Stimulated activated CD4-positive, alpha-beta T cell treated with anti-CD3 and anti-CD28 coated beads, Interleukin-1b, Interleukin-23, amount 100 ng/mL, for 24 hours (primary cell): Measurements from ENCODE around the gene PDE6B.

Experiments
- DNase-seq, 4 experiments: peaks; one replicate each; pipeline ENCODE4 v3.0.0-alpha.2; 2020; ENCODE audit warnings: low read depth in 4 of 4, low spot score in 1 of 4

PDE6B gene

GRCh38 chr4:655464-656151, 30.2 kb downstream of the PDE6B start:
- DNase-seq = no peak

DNA sequence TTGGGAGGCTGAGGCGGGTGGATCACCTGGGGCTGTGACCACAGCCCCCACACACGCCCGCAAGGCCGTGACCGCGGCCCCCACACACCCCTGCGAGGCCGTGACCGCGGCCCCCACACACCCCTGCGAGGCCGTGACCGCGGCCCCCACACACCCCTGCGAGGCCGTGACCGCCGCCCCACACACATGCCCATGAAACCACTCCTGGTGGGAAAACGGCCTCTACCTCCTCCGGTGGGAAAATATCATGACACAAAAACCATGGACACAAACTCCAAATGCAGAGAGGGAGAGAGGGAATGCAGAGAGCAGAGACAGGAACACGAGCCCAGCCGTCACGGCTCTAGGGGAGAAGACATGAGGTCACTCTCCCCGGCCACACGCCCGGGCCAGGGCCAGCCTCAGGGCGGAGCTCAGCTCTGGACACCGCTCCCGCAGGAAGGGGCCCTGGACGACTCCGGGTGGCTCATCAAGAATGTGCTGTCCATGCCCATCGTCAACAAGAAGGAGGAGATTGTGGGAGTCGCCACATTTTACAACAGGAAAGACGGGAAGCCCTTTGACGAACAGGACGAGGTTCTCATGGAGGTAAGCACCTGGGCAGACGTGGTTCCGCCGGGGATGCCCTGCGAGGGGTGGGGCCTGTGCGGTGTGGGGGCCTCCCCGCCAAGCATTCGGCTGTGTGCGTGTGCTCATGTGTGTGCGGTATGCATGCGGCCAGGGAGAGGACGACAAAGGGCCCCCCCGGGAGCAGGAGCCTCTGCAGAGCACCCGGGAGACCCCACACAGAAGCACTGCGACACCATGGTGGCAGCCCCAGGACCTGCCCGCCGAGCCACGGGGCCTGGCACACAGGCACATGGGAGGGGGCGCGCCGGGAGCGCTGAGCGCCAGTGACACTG, 31.3 kb downstream of the PDE6B start:
- DNase-seq = no peak

GRCh38 chr4:657338-657833, 32.0 kb downstream of the PDE6B start:
- no peak for DNase-seq

GRCh38 chr4:657834-658667, 32.7 kb downstream of the PDE6B start:
- no peak for DNase-seq

DNA sequence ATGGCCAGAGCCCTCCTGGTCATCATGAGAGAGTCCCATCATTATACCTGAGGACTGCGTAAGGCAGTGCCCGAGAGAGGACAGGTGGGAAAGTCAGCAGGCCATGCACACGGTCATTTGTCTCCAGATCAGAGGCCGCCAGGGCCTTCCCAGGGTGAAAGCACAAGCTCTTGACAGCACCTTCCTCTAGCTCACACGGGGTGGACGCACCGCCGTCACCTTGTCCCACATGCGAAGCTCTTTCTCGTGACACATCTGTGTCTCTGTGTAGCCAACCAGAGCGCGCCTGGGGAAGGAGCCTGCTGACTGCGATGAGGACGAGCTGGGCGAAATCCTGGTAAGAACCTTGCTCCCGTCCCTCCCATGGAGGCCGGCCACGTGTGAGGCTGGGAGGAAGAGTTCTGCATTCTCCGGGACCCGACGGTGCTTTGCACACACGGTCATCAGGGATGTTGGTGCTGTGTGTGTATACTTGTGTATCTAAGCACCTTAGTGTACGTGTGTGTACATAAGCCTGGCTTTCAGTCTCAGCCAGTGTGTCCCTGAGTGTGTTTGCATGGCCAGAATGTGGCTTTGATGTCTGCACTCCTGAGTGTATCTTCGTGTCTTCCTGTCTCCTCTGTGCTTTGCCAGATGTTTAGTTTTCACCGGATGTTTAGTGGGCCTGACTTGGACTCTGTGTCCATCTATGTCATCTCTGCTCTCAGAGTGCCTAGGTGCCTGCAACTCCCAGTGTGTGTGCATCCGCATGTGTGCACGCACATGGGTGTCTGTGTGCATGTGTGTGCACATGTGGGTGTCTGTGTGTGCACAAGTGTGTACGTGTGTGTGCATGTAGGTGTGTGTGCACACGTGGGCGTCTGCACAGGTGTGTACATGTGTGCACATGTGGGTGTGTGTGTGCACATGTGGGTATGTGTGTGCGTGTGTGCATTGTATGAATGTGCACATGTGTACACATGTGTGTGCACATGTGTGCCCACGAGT, 33.6 kb downstream of the PDE6B start:
- DNase-seq = no peak

DNA sequence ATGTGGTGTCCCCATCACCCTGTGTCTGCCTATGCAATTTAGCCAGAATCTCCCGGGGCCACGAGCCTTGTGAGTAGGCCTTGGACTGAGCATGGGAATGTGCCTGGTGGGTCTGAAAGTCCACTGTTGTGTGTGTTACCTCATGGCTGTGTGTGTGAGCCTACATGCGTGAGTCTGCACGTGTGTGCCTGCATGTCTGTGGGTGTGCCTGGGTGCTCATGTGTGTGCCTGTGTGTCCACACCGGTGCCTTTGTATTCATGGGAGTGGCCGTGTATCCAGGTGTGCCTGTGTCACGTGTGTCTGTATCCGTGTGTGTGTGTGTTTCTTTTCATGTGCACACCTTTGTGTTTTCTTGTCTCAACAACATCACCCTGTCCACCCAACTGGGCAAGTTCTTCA, 34.5 kb downstream of the PDE6B start:
- no peak for DNase-seq

DNA sequence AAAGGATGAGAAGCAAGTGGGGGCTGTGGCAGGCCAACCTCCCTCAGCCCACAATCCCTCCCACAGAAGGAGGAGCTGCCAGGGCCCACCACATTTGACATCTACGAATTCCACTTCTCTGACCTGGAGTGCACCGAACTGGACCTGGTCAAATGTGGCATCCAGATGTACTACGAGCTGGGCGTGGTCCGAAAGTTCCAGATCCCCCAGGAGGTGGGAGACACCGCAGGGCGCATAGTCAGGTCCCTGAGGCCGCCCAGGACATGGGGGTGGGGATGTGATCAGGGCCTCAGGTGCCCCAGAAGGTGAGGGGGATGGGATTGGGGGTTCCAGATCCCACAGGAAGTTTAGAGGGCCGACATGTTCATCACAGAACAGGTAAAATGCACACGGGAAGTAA, 35.0 kb downstream of the PDE6B start:
- DNase-seq = no peak

DNA sequence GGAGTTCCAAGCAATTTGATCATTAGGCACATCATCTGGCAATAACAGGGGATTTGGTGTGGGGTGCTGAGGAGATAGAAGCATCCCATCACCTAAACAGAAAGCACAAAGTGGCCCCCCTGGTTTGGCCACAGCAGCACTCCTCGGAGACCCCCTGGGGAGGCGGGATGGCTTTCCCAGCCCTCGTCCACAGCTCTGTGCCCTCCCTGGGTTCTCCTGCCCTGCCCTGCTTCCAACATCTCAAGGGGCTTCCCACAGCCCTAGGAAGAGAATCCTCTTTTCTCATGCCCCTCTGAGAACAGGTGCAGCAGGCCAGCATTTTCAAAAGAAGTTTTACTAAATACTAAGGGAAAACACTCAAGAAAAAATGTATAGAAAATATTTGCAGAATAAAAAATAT, 35.9 kb downstream of the PDE6B start:
- DNase-seq = no peak

DNA sequence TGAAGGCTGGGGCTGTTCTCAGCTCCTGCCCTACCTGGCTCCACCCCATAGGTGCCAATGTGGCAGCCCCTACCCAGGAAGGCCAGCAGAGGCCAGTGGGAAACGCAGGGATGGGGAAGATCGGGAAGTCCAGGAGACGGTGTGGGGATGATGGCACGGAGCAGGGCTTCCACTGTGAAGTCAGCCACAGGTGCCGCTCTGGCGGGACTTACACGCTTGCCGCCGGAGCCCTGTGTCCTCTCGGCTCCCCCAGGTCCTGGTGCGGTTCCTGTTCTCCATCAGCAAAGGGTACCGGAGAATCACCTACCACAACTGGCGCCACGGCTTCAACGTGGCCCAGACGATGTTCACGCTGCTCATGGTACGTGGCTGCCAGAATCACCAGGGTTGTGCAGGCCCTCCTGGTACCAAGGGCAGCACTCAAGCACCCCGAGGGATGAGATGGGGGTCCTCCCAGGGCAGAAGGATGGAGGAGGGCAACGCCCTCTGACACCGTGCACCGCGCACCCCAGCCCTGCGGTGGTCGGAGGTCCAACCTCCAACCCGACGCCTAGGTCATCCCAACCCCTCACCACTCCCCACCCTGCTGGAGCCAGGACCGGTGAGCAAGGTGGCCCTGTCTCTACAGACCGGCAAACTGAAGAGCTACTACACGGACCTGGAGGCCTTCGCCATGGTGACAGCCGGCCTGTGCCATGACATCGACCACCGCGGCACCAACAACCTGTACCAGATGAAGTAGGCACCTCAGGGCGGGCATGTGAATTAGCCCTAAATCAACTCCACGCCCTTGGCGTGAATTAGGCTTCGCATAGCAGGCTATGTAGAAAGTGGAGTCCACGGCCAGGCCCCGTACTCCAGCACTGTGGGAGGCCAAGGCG, 36.7 kb downstream of the PDE6B start:
- DNase-seq = no peak

- DNase-seq = no peak
Measured at GRCh38 chr4:663046-663437, 37.7 kb downstream of the PDE6B start.

DNA sequence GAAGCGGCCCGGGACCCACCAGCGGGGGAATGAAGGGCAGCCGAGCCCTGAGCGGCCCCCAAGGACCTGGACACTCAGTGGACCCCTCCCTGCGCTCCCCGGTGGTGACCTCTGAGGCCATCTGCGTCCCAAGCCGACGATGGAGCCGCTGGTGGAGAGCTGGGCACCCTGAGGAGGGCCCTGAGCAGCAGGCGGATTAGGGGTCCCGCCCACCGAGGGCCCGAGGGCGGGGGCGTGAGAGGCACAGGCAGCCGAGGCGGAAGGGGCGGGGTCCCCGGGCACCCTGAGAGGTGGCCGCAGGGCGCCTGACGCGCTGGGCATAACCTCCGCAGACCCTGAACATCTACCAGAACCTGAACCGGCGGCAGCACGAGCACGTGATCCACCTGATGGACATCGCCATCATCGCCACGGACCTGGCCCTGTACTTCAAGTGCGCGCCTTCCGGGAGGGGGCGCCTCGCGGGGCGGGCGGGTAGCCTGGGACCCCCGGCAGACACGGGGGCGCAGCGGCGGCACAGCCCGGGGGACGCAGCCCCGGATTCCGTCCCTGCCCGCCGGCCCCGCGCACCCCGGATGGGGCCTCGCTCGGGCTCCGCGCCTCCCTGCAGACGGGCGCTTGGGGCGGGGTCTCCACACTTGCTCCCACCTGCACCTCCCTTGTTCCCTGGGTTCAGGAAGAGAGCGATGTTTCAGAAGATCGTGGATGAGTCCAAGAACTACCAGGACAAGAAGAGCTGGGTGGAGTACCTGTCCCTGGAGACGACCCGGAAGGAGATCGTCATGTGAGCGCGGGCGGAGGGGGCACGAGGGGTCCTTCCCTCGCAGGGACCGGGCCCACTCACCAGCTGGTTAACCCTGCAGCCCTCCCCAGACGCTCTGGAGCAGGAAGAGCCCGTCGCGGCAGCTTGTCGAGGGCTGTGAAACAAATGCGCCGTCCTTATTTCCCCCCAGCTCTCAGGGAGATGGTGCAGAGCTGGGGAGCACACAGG, 38.4 kb downstream of the PDE6B start:
- DNase-seq = peak; percentile 38 to 75 (median 60)

GRCh38 chr4:664713-665231, 39.4 kb downstream of the PDE6B start:
- DNase-seq = no peak

- no peak for DNase-seq
Measured at GRCh38 chr4:665381-665750, 40.0 kb downstream of the PDE6B start.

GRCh38 chr4:665751-666435, 40.5 kb downstream of the PDE6B start:
- no peak for DNase-seq

- DNase-seq = no peak
Measured at GRCh38 chr4:666436-666810, 41.0 kb downstream of the PDE6B start.

GRCh38 chr4:666822-667544, 41.6 kb downstream of the PDE6B start:
- no peak for DNase-seq

DNA sequence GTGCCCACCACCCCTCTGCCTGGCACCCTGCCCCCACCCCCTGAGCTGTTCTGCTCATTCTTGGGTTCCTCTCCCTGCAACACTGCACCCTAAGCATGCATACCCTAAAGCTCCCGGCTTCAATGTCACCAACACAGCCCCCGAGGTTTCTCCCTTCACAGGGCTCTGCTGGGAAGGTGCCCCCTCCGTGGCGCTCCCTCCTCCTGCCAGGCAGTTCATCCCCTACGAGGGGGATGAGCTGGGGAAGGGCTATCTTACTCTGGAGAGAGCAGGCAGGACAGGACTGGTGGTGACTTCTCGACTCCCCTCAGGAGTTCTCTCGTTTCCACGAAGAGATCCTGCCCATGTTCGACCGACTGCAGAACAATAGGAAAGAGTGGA, 42.2 kb downstream of the PDE6B start:
- no peak for DNase-seq
